ENCODE measurements around the gene LENG8.

- TF ChIP-seq MAFK (IDR thresholded peaks at IDR 0.05; ENCODE audit: low read depth, low read length): no peak
- TF ChIP-seq CTCF (IDR thresholded peaks at IDR 0.05; ENCODE audit: control extremely low read depth in 1 of 3, insufficient read depth in 1 of 3, low read depth in 1 of 3, low read length in 3 of 3): no peak
- TF ChIP-seq CEBPB (IDR thresholded peaks at IDR 0.05; ENCODE audit: low read depth, low read length): no peak
- TF ChIP-seq FOSL1 (IDR thresholded peaks at IDR 0.05; ENCODE audit: insufficient read depth, low read depth, low read length): no peak
- no peak for TF ChIP-seq SRF (IDR thresholded peaks at IDR 0.05; ENCODE audit: low read depth, low read length)
- no peak for TF ChIP-seq SP2 (IDR thresholded peaks at IDR 0.05; ENCODE audit: low read length)
- no peak for TF ChIP-seq POLR2A (IDR thresholded peaks at IDR 0.05; ENCODE audit: control extremely low read depth in 1 of 2, low read depth in 2 of 2, low read length in 2 of 2)
- no peak for TF ChIP-seq CHD2 (IDR thresholded peaks at IDR 0.05; ENCODE audit: low read length)
Measured at GRCh38 chr19:54451331-54451871, 2.4 kb downstream of the LENG8 start.

Measured in H1 (cell line).